ENCODE results near the gene NUDCD2.

DNA sequence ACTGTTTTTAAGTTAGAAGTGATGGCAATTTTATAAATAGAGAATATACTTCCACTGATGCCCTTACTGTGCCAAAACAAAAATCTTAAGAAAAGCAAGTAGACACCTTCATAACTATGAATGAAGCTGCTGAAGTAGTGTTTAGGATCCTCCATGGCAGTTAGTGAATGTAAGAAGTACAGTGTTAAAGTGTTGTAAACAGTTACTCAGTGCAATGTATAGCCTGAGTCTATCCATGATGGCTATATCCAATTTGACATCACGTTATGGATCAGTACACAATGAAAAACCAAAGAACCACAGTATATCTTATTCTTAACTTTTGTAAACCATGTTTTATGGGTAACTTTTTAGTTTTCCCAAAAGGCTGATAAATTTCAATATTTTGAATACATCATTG is 15.4 kb downstream of the NUDCD2 start:
- TF ChIP-seq POLR2A (IDR thresholded peaks at IDR 0.05; ENCODE audit: low read length) (no peak), GATA1 (IDR thresholded peaks at IDR 0.05; ENCODE audit: low read depth, low read length) (no peak)

All from erythroblast (primary cell).